WTC11 (cell line): ENCODE results near the gene YIPF5. TPM values are rescaled to one million over a fixed set of nuclear protein-coding genes. Genes with fewer than 3 reads are reported as not detected.

ENCODE experiments used
- ATAC-seq: fragments of 200-7000 bp; cut with Tn5 transposase; 2 replicates; pipeline ENCODE4 v1.10.0; 2021; ENCODE audit warnings: mild to moderate bottlenecking, moderate library complexity
- CTCF ChIA-PET: fragments of 300-600 bp; sonication (Branson Sonifier 250); formaldehyde crosslinking; loops from one replicate; lab custom pipeline; 2021; ENCODE audit warnings: antibody characterized with exemption; lab: Charles Lee
- POLR2A ChIA-PET: fragments of 350-600 bp; sonication (Branson Sonifier 250); formaldehyde crosslinking; loops from one replicate; lab custom pipeline; 2021; ENCODE audit warnings: antibody characterized with exemption; lab: Charles Lee
- DNase-seq: peaks from one replicate; pipeline ENCODE4 v3.0.0; 2021; ENCODE audit warnings: low spot score
- H3K27ac Mint-ChIP-seq: 2 replicates; pipeline ENCODE4 v1.8.0; 2021; ENCODE audit warnings: mixed read lengths
- H3K27me3 Mint-ChIP-seq: 2 replicates; pipeline ENCODE4 v1.8.0; 2021; ENCODE audit warnings: low read depth, mild to moderate bottlenecking, moderate library complexity, mixed read lengths
- H3K36me3 Mint-ChIP-seq: 2 replicates; pipeline ENCODE4 v1.8.0; 2021; ENCODE audit warnings: mixed read lengths
- H3K4me1 Mint-ChIP-seq: 2 replicates; pipeline ENCODE4 v1.8.0; 2022; ENCODE audit warnings: mixed read lengths
- H3K4me3 Mint-ChIP-seq: 2 replicates; pipeline ENCODE4 v1.8.0; 2021; ENCODE audit warnings: mild to moderate bottlenecking, moderate library complexity, mixed read lengths
- H3K9me3 Mint-ChIP-seq: 2 replicates; pipeline ENCODE4 v1.8.0; 2021; ENCODE audit warnings: mixed read lengths
- ATF6 ChIP-seq: sonication (generic); formaldehyde crosslinking; IDR thresholded peaks from 2 replicates; pipeline ENCODE4 v1.8.1; 2023; ENCODE audit warnings: mild to moderate bottlenecking, missing genetic modification reagents
- CDX4 ChIP-seq: fragments of 250-450 bp; sonication (Bioruptor Pico); IDR thresholded peaks from 2 replicates; pipeline ENCODE4 v1.9.0; 2021; ENCODE audit warnings: moderate library complexity, mild to moderate bottlenecking, inconsistent platforms, borderline replicate concordance
- CREM ChIP-seq: sonication (generic); formaldehyde crosslinking; IDR thresholded peaks from 2 replicates; pipeline ENCODE4 v1.8.1; 2022; ENCODE audit warnings: mild to moderate bottlenecking, missing genetic modification reagents, moderate library complexity
- CTCF ChIP-seq: fragments of 200-600 bp; IDR thresholded peaks from 2 replicates; pipeline ENCODE4 v1.8.0; 2022; ENCODE audit warnings: antibody characterized with exemption
- GRHL2 ChIP-seq: fragments of 250-450 bp; sonication (Bioruptor Pico); IDR thresholded peaks from 2 replicates; pipeline ENCODE4 v1.8.0; 2022; ENCODE audit warnings: mild to moderate bottlenecking, moderate library complexity; ENCODE audit not compliant: insufficient replicate concordance, severe bottlenecking
- KAT7 ChIP-seq: sonication (generic); formaldehyde crosslinking; IDR thresholded peaks from 2 replicates; pipeline ENCODE4 v1.8.1; 2023; ENCODE audit warnings: missing genetic modification reagents, mild to moderate bottlenecking, borderline replicate concordance
- NFE2L1 ChIP-seq: sonication (generic); formaldehyde crosslinking; IDR thresholded peaks from 2 replicates; pipeline ENCODE4 v1.8.1; 2023; ENCODE audit warnings: missing genetic modification reagents
- RELA ChIP-seq: sonication (generic); formaldehyde crosslinking; IDR thresholded peaks from 2 replicates; pipeline ENCODE4 v1.8.1; 2022; ENCODE audit warnings: missing genetic modification reagents, mild to moderate bottlenecking, borderline replicate concordance
- TCF7 ChIP-seq: sonication (generic); formaldehyde crosslinking; IDR thresholded peaks from 2 replicates; pipeline ENCODE4 v1.8.0; 2022; ENCODE audit warnings: mild to moderate bottlenecking, low read depth, missing genetic modification reagents, moderate library complexity
- TEAD4 ChIP-seq: sonication (generic); formaldehyde crosslinking; IDR thresholded peaks from 2 replicates; pipeline ENCODE4 v1.8.0; 2022; ENCODE audit warnings: mild to moderate bottlenecking, missing genetic modification reagents
- ZBTB43 ChIP-seq: sonication (generic); formaldehyde crosslinking; IDR thresholded peaks from 2 replicates; pipeline ENCODE4 v1.8.1; 2023; ENCODE audit warnings: mild to moderate bottlenecking, missing genetic modification reagents
- ZNF263 ChIP-seq: sonication (generic); formaldehyde crosslinking; IDR thresholded peaks from 2 replicates; pipeline ENCODE4 v1.8.1; 2022; ENCODE audit warnings: low read depth, mild to moderate bottlenecking, moderate library complexity, missing genetic modification reagents
- ZNF281 ChIP-seq: sonication (generic); formaldehyde crosslinking; IDR thresholded peaks from 2 replicates; pipeline ENCODE4 v1.8.0; 2023; ENCODE audit warnings: mild to moderate bottlenecking, missing genetic modification reagents
- total RNA-seq: library from RNA; stranded (reverse); gene quantifications from 3 replicates; pipeline ENCODE4 v1.2.3, GENCODE V29; 2021
- TF ChIP-seq, protein P1 (sequence below): sonication (generic); formaldehyde crosslinking; conservative IDR thresholded peaks from 2 replicates; pipeline ENCODE4 v1.8.1; 2023; ENCODE audit warnings: mild to moderate bottlenecking, low read depth, missing genetic modification reagents, moderate library complexity
- TF ChIP-seq, protein P2 (sequence below): sonication (generic); formaldehyde crosslinking; IDR thresholded peaks from 2 replicates; pipeline ENCODE4 v1.8.0; 2022; ENCODE audit warnings: missing genetic modification reagents

YIPF5 gene
- total RNA-seq, 1 experiment from 2014 or later = 39.2 TPM

- no peak for TF ChIP-seq TCF7
- TF ChIP-seq GRHL2 (CRISPR knock-in tag) = no peak
- no peak for TF ChIP-seq CDX4 (CRISPR knock-in tag)
- TF ChIP-seq ZBTB43 = no peak
- TF ChIP-seq ATF6 = no peak
- no peak for TF ChIP-seq NFE2L1
- TF ChIP-seq, protein P1, sequence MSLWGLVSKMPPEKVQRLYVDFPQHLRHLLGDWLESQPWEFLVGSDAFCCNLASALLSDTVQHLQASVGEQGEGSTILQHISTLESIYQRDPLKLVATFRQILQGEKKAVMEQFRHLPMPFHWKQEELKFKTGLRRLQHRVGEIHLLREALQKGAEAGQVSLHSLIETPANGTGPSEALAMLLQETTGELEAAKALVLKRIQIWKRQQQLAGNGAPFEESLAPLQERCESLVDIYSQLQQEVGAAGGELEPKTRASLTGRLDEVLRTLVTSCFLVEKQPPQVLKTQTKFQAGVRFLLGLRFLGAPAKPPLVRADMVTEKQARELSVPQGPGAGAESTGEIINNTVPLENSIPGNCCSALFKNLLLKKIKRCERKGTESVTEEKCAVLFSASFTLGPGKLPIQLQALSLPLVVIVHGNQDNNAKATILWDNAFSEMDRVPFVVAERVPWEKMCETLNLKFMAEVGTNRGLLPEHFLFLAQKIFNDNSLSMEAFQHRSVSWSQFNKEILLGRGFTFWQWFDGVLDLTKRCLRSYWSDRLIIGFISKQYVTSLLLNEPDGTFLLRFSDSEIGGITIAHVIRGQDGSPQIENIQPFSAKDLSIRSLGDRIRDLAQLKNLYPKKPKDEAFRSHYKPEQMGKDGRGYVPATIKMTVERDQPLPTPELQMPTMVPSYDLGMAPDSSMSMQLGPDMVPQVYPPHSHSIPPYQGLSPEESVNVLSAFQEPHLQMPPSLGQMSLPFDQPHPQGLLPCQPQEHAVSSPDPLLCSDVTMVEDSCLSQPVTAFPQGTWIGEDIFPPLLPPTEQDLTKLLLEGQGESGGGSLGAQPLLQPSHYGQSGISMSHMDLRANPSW (CRISPR knock-in tag) = no peak
- TF ChIP-seq, protein P2, sequence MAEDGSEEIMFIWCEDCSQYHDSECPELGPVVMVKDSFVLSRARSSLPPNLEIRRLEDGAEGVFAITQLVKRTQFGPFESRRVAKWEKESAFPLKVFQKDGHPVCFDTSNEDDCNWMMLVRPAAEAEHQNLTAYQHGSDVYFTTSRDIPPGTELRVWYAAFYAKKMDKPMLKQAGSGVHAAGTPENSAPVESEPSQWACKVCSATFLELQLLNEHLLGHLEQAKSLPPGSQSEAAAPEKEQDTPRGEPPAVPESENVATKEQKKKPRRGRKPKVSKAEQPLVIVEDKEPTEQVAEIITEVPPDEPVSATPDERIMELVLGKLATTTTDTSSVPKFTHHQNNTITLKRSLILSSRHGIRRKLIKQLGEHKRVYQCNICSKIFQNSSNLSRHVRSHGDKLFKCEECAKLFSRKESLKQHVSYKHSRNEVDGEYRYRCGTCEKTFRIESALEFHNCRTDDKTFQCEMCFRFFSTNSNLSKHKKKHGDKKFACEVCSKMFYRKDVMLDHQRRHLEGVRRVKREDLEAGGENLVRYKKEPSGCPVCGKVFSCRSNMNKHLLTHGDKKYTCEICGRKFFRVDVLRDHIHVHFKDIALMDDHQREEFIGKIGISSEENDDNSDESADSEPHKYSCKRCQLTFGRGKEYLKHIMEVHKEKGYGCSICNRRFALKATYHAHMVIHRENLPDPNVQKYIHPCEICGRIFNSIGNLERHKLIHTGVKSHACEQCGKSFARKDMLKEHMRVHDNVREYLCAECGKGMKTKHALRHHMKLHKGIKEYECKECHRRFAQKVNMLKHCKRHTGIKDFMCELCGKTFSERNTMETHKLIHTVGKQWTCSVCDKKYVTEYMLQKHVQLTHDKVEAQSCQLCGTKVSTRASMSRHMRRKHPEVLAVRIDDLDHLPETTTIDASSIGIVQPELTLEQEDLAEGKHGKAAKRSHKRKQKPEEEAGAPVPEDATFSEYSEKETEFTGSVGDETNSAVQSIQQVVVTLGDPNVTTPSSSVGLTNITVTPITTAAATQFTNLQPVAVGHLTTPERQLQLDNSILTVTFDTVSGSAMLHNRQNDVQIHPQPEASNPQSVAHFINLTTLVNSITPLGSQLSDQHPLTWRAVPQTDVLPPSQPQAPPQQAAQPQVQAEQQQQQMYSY (CRISPR knock-in tag) = no peak
- no peak for TF ChIP-seq TEAD4
- no peak for TF ChIP-seq KAT7
- TF ChIP-seq CREM (CRISPR knock-in tag) = no peak
- TF ChIP-seq RELA (CRISPR knock-in tag) = no peak
Observed at GRCh38 chr5:144191531-144191930, 21.1 kb upstream of the YIPF5 start (continued).

DNA sequence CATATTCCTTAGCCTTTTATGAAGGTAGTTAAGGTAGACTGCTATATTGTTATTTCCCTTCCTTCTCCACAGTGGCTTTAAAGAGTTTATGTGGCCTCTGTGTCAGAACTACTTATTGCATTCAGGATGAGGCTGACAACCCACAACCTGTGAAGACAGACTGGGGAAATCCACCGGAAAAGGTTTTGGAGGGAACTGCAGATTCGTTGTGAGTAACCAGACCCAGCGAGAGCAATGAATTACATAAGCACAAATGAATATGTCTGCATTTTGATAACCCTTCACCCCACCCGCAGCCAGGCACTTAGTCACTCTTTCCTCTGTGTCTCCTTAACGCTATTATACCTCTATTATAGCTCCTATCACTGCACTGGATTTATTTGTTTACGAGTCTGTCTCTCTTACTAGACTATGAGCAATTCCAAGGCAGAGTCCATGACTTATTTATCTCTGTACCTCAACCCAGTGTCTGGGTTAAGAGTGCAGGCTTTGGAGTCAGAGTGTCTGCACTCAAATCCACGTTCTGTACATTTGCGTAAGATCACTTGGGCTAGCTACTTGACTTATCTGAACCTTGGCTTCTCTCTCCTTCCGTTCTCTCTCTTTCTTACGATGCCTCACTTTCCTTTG is 19.5 kb upstream of the YIPF5 start:
- no peak for DNase-seq
- no peaks in the 10 kb centered on the region for H3K36me3 Mint-ChIP-seq
- no peak for TF ChIP-seq ZNF281 (CRISPR knock-in tag)
- TF ChIP-seq ZNF263 = no peak
- TF ChIP-seq ATF6 = no peak
- no peak for TF ChIP-seq CTCF
- TF ChIP-seq, all 79 proteins: peak for 0
- ChIA-PET CTCF (interaction anchor here (1.2 kb wide), 1 partner anchor 14 kb away, joined by 3 read pairs; no protein-coding TSS in a partner anchor), POLR2A (no interaction called here)
- Mint-ChIP-seq H3K27me3 (no peaks in the 10 kb centered on the region; the same call in 1 of the 2 replicates), H3K4me1 (no peaks in the 10 kb centered on the region), H3K9me3 (no peaks in the 10 kb centered on the region), H3K4me3 (no peak overlapping the region), H3K27ac (no peak overlapping the region)
- no peak for ATAC-seq
